ENCODE results near the gene APOL6.

DNA sequence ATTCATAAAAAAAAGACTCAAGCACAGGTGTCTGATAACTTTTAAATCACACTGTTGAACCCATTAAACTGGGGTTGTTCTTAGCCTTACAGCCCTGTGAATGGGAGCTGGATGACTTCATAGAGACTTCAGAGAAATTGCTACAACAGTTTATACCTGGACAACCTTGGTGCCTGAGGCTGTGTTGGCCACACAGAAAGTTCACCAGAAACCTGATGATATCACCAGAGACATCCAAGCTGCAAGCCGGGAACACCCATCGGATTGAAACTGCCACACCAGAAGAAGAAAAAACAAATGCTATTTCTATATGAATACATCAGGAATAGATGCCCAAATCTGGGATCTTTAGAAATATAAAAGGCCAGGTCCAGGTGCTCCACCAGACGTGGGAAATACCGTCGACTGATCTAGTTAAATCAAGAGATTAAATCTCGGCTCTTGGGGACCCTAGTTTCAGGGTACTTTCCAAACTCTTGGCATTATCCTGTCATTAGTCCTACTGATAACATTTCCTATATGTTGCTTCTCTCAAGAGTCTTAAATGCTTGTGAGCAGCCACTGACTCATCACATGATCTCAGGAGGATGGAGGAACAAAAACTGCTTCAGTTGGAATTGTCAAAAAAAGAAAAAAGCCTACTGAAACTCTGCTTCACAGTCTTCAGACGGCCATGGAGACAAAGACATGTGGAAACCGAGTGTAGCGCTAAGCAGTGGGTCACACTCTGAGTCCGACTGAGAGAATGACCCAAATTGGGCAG is 40.8 kb downstream of the APOL6 start:
- TF ChIP-seq EZH2 (IDR thresholded peaks at IDR 0.05; ENCODE audit: insufficient read depth, poor library complexity, severe bottlenecking) = no peak
- TF ChIP-seq EZH2phosphoT487 (IDR thresholded peaks at IDR 0.05; ENCODE audit: insufficient read depth, low read depth) = no peak
